ENCODE data around the gene DNAJA4.

- TF ChIP-seq, protein P1, sequence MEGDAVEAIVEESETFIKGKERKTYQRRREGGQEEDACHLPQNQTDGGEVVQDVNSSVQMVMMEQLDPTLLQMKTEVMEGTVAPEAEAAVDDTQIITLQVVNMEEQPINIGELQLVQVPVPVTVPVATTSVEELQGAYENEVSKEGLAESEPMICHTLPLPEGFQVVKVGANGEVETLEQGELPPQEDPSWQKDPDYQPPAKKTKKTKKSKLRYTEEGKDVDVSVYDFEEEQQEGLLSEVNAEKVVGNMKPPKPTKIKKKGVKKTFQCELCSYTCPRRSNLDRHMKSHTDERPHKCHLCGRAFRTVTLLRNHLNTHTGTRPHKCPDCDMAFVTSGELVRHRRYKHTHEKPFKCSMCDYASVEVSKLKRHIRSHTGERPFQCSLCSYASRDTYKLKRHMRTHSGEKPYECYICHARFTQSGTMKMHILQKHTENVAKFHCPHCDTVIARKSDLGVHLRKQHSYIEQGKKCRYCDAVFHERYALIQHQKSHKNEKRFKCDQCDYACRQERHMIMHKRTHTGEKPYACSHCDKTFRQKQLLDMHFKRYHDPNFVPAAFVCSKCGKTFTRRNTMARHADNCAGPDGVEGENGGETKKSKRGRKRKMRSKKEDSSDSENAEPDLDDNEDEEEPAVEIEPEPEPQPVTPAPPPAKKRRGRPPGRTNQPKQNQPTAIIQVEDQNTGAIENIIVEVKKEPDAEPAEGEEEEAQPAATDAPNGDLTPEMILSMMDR (IDR thresholded peaks at IDR 0.05) = no peak
- no peak for TF ChIP-seq POLR2A (IDR thresholded peaks at IDR 0.05)
Observed at GRCh38 chr15:78264304-78265136, at the start of gene DNAJA4.
